GM10266 (cell line): ENCODE results near the gene C8A.

Experiments used
- DNase-seq: peaks from one replicate; pipeline ENCODE4 v3.0.0; 2012; ENCODE audit errors: extremely low spot score
- TF ChIP-seq, protein P1 (sequence below): IDR thresholded peaks from 2 replicates; pipeline ENCODE4 v1.5.1; 2012; ENCODE audit warnings: mild to moderate bottlenecking, low read depth; ENCODE audit not compliant: control insufficient read depth, insufficient read depth; ENCODE audit errors: missing control alignments

The C8A gene

DNA sequence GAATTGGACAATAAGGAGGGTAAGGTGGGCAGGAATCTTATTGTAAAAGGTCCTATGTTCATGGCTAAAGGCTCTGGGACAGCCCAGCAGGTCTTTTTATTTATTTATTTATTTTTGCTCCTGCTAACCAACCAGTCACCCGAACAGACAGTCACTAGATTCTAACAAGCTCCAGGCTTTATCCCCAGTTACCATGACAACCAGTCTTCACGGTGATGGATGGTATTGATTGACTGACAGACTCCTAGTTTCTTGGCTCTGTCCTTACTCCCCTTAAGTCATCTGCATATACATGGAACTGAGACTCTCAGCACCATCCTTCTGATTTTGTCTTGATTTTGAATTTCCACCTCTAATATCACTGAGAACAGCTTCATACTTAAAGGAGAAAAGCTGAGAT, 44.3 kb downstream of the C8A start:
- DNase-seq = no peak
- TF ChIP-seq, protein P1, sequence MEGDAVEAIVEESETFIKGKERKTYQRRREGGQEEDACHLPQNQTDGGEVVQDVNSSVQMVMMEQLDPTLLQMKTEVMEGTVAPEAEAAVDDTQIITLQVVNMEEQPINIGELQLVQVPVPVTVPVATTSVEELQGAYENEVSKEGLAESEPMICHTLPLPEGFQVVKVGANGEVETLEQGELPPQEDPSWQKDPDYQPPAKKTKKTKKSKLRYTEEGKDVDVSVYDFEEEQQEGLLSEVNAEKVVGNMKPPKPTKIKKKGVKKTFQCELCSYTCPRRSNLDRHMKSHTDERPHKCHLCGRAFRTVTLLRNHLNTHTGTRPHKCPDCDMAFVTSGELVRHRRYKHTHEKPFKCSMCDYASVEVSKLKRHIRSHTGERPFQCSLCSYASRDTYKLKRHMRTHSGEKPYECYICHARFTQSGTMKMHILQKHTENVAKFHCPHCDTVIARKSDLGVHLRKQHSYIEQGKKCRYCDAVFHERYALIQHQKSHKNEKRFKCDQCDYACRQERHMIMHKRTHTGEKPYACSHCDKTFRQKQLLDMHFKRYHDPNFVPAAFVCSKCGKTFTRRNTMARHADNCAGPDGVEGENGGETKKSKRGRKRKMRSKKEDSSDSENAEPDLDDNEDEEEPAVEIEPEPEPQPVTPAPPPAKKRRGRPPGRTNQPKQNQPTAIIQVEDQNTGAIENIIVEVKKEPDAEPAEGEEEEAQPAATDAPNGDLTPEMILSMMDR = no peak

DNA sequence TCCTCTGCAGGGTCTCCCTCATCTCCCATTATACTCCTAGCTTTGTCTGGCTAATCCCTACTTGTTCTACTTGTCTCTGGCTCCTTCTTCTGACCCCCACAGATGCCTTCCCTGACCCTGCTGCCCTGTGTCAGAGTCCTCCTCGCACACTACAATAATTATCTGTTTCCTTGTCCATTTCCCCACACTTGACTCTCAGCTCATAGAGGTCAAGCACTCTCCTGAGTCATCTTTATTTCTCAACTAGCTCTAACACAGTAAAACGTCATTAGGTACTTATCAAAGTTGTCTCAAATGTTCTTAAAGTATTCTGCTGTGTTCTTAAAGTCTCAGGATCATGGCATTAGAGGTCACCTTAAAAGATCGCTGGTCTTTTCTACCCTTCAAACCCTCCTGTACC, 47.1 kb downstream of the C8A start:
- TF ChIP-seq, protein P1 = no peak
- DNase-seq = no peak

DNA sequence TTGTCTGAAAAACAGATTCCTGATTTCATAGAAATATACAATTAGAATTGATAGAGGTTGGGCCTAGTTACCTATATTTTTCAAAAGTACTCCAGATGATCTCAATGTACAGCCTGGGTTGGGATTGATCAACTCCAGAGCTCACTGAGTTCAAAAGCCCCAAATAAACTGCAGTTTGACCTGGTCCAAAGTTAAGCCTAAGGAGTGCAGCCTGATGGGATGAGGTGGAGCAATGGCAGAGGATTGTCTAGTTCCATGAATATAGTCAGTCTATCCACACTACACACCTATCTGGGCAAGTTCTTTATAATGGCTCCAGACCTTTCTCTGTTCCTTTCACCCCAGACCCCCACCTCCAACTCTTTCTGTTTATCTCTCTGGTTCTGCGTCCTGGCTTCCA, 49.2 kb downstream of the C8A start:
- TF ChIP-seq, protein P1 = no peak
- no peak for DNase-seq

DNA sequence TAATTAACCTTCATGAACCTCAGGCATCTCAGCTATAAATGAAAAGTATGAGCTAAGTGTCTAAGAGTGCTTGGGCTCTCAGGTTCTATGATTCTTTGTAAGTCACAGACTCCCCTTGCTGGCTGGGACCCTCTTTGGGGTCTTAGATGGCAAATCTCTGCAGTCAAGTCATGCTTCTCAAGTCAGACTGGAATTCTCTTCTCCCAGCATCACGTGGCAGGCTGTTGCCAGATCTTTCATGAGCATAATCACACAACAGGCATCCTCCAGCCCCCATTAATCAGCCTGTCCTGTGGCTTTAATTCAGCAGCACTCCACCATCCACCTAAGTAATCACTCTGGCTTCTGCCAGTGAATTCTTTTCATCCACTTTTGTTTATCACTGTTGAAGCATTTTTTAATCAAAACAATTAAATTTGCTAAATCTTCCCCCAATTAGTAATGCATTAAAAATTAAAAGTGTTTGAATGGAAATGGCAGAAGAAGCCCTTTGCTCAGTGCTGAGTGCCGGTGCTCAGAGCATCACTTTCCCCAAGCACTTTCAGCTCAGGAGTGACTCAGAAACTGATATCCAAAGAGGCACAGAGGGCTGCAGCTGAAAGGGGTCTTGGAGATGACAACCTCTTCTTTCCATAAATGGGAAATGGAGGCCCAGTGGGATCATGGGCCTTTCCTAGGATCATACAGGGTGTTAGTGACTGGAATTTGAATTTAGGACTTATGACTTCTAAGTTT, 50.2 kb downstream of the C8A start:
- TF ChIP-seq, protein P1 = no peak
- no peak for DNase-seq

DNA sequence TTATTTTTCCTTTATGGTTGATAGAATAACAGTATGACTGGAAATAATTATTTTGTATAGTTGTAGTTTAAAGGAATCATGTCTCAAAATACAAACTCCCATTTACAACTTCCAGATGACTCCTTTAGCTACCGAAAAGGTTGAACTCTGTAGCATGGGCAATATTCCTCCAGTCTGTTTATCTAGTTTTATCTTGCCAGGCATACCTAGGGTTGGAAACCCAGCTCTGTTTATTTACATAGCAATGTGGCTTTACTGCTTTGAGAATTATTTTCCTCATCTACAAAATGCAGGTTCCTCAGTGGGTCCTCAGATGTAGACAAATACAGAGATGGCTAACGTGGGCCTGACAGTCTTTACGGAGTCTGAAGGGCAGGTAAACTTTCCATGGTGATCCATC, 51.1 kb downstream of the C8A start:
- no peak for DNase-seq
- TF ChIP-seq, protein P1 = no peak

DNA sequence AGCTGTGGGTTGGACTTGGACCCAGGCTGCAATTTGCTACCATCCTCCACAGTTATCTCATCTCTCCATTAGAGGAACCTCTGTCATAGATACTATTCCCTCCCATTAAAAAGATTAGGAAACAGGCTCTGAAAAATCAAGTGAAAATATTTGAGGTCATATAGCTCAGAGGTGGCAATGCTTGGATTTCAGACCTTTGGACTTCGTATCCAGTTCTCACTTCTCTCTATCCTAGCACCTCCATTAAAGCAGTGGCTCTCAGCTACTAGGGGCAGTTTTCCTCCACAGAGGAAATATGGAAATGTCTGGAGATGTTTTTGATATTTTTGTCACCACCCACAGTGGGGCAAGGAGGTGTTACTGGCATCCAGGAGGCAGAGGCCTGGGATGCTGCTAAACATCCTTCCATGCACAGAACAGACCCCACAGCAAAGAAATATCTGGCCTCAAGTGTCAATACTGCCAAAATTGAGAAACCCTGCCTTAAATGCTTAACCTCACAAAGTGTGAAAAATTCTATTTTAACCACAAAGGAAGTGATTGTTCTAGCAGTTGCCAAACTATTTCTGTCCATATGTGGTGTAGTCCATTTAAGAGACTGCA, 54.1 kb downstream of the C8A start:
- TF ChIP-seq, protein P1 = no peak
- no peak for DNase-seq

DNA sequence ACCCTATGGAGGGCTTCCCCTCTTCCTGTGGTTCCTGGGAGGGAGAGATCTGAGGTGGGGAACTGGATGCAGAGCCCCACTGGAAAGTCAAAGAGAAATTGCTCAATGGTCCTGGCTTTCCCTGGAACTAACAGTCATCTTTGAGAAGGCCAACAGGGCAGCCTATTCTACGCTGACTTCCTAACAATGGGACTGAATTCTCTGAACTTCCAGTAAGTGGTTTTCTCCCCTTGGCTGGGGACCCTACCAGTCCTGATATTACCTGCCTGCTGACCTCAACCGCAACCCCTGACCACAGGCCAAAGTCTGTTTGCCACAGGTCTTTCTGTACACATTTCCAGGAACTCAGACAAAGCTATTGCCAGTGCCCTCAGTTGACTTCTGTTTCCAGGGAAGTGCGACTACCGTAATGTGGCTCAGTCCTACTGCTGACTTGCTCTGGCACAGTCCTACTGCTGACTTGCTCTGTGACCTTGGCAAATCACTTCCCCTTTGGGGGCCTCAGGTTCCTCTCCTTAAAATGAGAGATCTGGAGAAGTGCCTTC, 55.9 kb downstream of the C8A start:
- TF ChIP-seq, protein P1 = no peak
- no peak for DNase-seq
